ENCODE data around the gene TMEM225B.
"Not testable (repeated sequence)": the region's sequence is repeated elsewhere in the genome, so short reads cannot be mapped to it uniquely, and the experiment has no call there.

GRCh38 chr7:99657879-99658278 lies 59.8 kb downstream of the TMEM225B start:
- TF ChIP-seq, protein P1, sequence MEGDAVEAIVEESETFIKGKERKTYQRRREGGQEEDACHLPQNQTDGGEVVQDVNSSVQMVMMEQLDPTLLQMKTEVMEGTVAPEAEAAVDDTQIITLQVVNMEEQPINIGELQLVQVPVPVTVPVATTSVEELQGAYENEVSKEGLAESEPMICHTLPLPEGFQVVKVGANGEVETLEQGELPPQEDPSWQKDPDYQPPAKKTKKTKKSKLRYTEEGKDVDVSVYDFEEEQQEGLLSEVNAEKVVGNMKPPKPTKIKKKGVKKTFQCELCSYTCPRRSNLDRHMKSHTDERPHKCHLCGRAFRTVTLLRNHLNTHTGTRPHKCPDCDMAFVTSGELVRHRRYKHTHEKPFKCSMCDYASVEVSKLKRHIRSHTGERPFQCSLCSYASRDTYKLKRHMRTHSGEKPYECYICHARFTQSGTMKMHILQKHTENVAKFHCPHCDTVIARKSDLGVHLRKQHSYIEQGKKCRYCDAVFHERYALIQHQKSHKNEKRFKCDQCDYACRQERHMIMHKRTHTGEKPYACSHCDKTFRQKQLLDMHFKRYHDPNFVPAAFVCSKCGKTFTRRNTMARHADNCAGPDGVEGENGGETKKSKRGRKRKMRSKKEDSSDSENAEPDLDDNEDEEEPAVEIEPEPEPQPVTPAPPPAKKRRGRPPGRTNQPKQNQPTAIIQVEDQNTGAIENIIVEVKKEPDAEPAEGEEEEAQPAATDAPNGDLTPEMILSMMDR (conservative IDR thresholded peaks at IDR 0.05; ENCODE audit: low read depth, low read length): not testable (repeated sequence)
- not testable (repeated sequence) for TF ChIP-seq POLR2A, MAFK, RFX5 (IDR thresholded peaks at IDR 0.05; ENCODE audit: low read depth, low read length)

All from IMR-90 (cell line).